ENCODE measurements around the gene MCRIP1. TPM values are rescaled to one million over a fixed set of nuclear protein-coding genes. Genes with fewer than 3 reads are reported as not detected.

The MCRIP1 gene
- total RNA-seq, 2 donors from 2014 or later, result 83.6 to 150 TPM

- peak overlapping the region in 1 of 2 donors; percentile 95 for H3K4me3 ChIP-seq
- no peaks in the 10 kb centered on the region for H3K9me3 ChIP-seq
- no peaks in the 10 kb centered on the region for H3K27me3 ChIP-seq (replicated peaks; ENCODE audit: insufficient read depth)
- H3K36me3 ChIP-seq, result peaks cover 0 to 10% of the 10 kb centered on the region in 2 donors
- no peak for TF ChIP-seq POLR2AphosphoS5 (IDR thresholded peaks at IDR 0.05)
- TF ChIP-seq POLR2A (IDR thresholded peaks at IDR 0.05), result no peak
- TF ChIP-seq CTCF (IDR thresholded peaks at IDR 0.05), result no peak
- H3K4me1 ChIP-seq (replicated peaks), result peaks cover 21% of the 10 kb centered on the region
- intact Hi-C loops (cut with DNase I), result no loop called here
- peak overlapping the region; percentile 90 to 96 for H3K27ac ChIP-seq
- 53% methylated on average over 25 of the region's 30 CpGs for WGBS
- DNase-seq (ENCODE audit: low spot score), result no peak
These were observed 35.7 kb upstream of the MCRIP1 start for GRCh38 chr17:81868674-81869220.

GRCh38 chr17:81867991-81868673, 35.0 kb upstream of the MCRIP1 start:
- Histone ChIP-seq H3K27ac (peak overlapping the region; percentile 90 to 96), H3K36me3 (peaks cover 0 to 10% of the 10 kb centered on the region in 2 donors), H3K9me3 (no peaks in the 10 kb centered on the region), H3K27me3 (replicated peaks; ENCODE audit: insufficient read depth) (no peaks in the 10 kb centered on the region), H3K4me1 (replicated peaks) (peaks cover 21% of the 10 kb centered on the region), H3K4me3 (no peak overlapping the region)
- no peak for TF ChIP-seq POLR2A (IDR thresholded peaks at IDR 0.05)
- TF ChIP-seq POLR2AphosphoS5 (IDR thresholded peaks at IDR 0.05), result no peak
- WGBS, result 56% methylated on average over 23 of the region's 28 CpGs
- no peak for DNase-seq (ENCODE audit: low spot score)
- intact Hi-C loops (cut with DNase I), result no loop called here

- H3K27me3 ChIP-seq (replicated peaks; ENCODE audit: insufficient read depth), result no peaks in the 10 kb centered on the region
- H3K36me3 ChIP-seq, result peaks cover 0 to 10% of the 10 kb centered on the region in 2 donors
- no peaks in the 10 kb centered on the region for H3K9me3 ChIP-seq
- peaks cover 21% of the 10 kb centered on the region for H3K4me1 ChIP-seq (replicated peaks)
- intact Hi-C loops (cut with DNase I), result no loop called here
- 49% methylated on average over 23 of the region's 23 CpGs for WGBS
- H3K27ac ChIP-seq, result peak overlapping the region; percentile 57 to 96
- no peak overlapping the region for H3K4me3 ChIP-seq
- no peak for DNase-seq (ENCODE audit: low spot score)
- TF ChIP-seq POLR2AphosphoS5 (IDR thresholded peaks at IDR 0.05), result no peak
These were observed 34.3 kb upstream of the MCRIP1 start for GRCh38 chr17:81867170-81867990.

- peaks cover 20% of the 10 kb centered on the region for H3K4me1 ChIP-seq (replicated peaks)
- peak overlapping the region in 1 of 2 donors; percentile 96 for H3K27ac ChIP-seq
- TF ChIP-seq POLR2AphosphoS5 (IDR thresholded peaks at IDR 0.05), result no peak
- no peak for TF ChIP-seq POLR2A (IDR thresholded peaks at IDR 0.05)
- no peak for TF ChIP-seq CTCF (IDR thresholded peaks at IDR 0.05)
- WGBS, result 85% methylated on average over 18 of the region's 18 CpGs
- DNase-seq (ENCODE audit: low spot score), result no peak
- intact Hi-C loops (cut with DNase I), result no loop called here
- H3K9me3 ChIP-seq, result no peaks in the 10 kb centered on the region
- H3K36me3 ChIP-seq, result peaks cover 0 to 10% of the 10 kb centered on the region in 2 donors
- H3K27me3 ChIP-seq (replicated peaks; ENCODE audit: insufficient read depth), result no peaks in the 10 kb centered on the region
- H3K4me3 ChIP-seq, result no peak overlapping the region
These were observed 33.5 kb upstream of the MCRIP1 start for GRCh38 chr17:81866440-81867169.

- 70% methylated on average over 15 of the region's 18 CpGs for WGBS
- H3K4me1 ChIP-seq (replicated peaks), result peaks cover 20% of the 10 kb centered on the region
- no peak for TF ChIP-seq CTCF (IDR thresholded peaks at IDR 0.05)
- H3K27ac ChIP-seq, result no peak overlapping the region
- H3K4me3 ChIP-seq, result no peak overlapping the region
- no peak for DNase-seq (ENCODE audit: low spot score)
- peaks cover 0 to 10% of the 10 kb centered on the region in 2 donors for H3K36me3 ChIP-seq
- intact Hi-C loops (cut with DNase I), result no loop called here
- no peaks in the 10 kb centered on the region for H3K9me3 ChIP-seq
- no peaks in the 10 kb centered on the region for H3K27me3 ChIP-seq (replicated peaks; ENCODE audit: insufficient read depth)
These were observed 32.8 kb upstream of the MCRIP1 start for GRCh38 chr17:81865733-81866439.
